ENCODE measurements around the gene TMEM266.

Gene TMEM266

GRCh38 chr15:76155731-76156130 is 95.9 kb downstream of the TMEM266 start:
- DNase-seq: no peak
- in situ Hi-C loops (cut with MboI; ENCODE audit: low pct_unique_long_range_greater_than_20kb, low sequenced_read_pairs): no loop called here

GRCh38 chr15:76158226-76158625 is 98.4 kb downstream of the TMEM266 start:
- DNase-seq: no peak
- in situ Hi-C loops (cut with MboI; ENCODE audit: low pct_unique_long_range_greater_than_20kb, low sequenced_read_pairs): no loop called here

GRCh38 chr15:76158815-76159214 is 99.0 kb downstream of the TMEM266 start:
- DNase-seq: no peak
- in situ Hi-C loops (cut with MboI; ENCODE audit: low pct_unique_long_range_greater_than_20kb, low sequenced_read_pairs): no loop called here

GRCh38 chr15:76159282-76159681 is 99.5 kb downstream of the TMEM266 start:
- in situ Hi-C loops (cut with MboI; ENCODE audit: low pct_unique_long_range_greater_than_20kb, low sequenced_read_pairs): no loop called here
- DNase-seq: no peak

GRCh38 chr15:76160426-76161152 is 100.8 kb downstream of the TMEM266 start:
- in situ Hi-C loops (cut with MboI; ENCODE audit: low pct_unique_long_range_greater_than_20kb, low sequenced_read_pairs): no loop called here
- DNase-seq: no peak

- no peak for DNase-seq
- in situ Hi-C loops (cut with MboI; ENCODE audit: low pct_unique_long_range_greater_than_20kb, low sequenced_read_pairs): no loop called here
Measured at GRCh38 chr15:76161153-76162035, 101.6 kb downstream of the TMEM266 start.

GRCh38 chr15:76162036-76162398 is 102.2 kb downstream of the TMEM266 start:
- DNase-seq: no peak
- in situ Hi-C loops (cut with MboI; ENCODE audit: low pct_unique_long_range_greater_than_20kb, low sequenced_read_pairs): no loop called here

- in situ Hi-C loops (cut with MboI; ENCODE audit: low pct_unique_long_range_greater_than_20kb, low sequenced_read_pairs): no loop called here
- no peak for DNase-seq
Measured at GRCh38 chr15:76162784-76163456, 103.1 kb downstream of the TMEM266 start.

GRCh38 chr15:76163457-76164295 is 103.9 kb downstream of the TMEM266 start:
- DNase-seq: no peak
- in situ Hi-C loops (cut with MboI; ENCODE audit: low pct_unique_long_range_greater_than_20kb, low sequenced_read_pairs): no loop called here

GRCh38 chr15:76164602-76165001 is 104.8 kb downstream of the TMEM266 start:
- DNase-seq: no peak
- in situ Hi-C loops (cut with MboI; ENCODE audit: low pct_unique_long_range_greater_than_20kb, low sequenced_read_pairs): no loop called here

- in situ Hi-C loops (cut with MboI; ENCODE audit: low pct_unique_long_range_greater_than_20kb, low sequenced_read_pairs): no loop called here
Measured at GRCh38 chr15:76165951-76166350, 106.2 kb downstream of the TMEM266 start.

GRCh38 chr15:76168237-76168984 is 108.6 kb downstream of the TMEM266 start:
- in situ Hi-C loops (cut with MboI; ENCODE audit: low pct_unique_long_range_greater_than_20kb, low sequenced_read_pairs): no loop called here
- DNase-seq: no peak

More at GRCh38 chr15:76165951-76166350, 106.2 kb downstream of the TMEM266 start:
- no peak for DNase-seq

GRCh38 chr15:76169018-76169417 is 109.2 kb downstream of the TMEM266 start:
- DNase-seq: peak; percentile 42
- in situ Hi-C loops (cut with MboI; ENCODE audit: low pct_unique_long_range_greater_than_20kb, low sequenced_read_pairs): no loop called here

- no peak for DNase-seq
Measured at GRCh38 chr15:76169911-76170800, 110.4 kb downstream of the TMEM266 start.

GRCh38 chr15:76172782-76173181 is 113.0 kb downstream of the TMEM266 start:
- no peak for DNase-seq
- in situ Hi-C loops (cut with MboI; ENCODE audit: low pct_unique_long_range_greater_than_20kb, low sequenced_read_pairs): no loop called here

More at GRCh38 chr15:76169911-76170800, 110.4 kb downstream of the TMEM266 start:
- in situ Hi-C loops (cut with MboI; ENCODE audit: low pct_unique_long_range_greater_than_20kb, low sequenced_read_pairs): no loop called here

GRCh38 chr15:76173317-76173834 is 113.6 kb downstream of the TMEM266 start:
- DNase-seq: no peak
- in situ Hi-C loops (cut with MboI; ENCODE audit: low pct_unique_long_range_greater_than_20kb, low sequenced_read_pairs): no loop called here

- no peak for DNase-seq
- in situ Hi-C loops (cut with MboI; ENCODE audit: low pct_unique_long_range_greater_than_20kb, low sequenced_read_pairs): loop anchor here (25.0 kb wide), 1 partner anchor 663 kb away; no protein-coding TSS in a partner anchor
Measured at GRCh38 chr15:76174654-76175053, 114.9 kb downstream of the TMEM266 start.
